SK-N-MC (cell line): ENCODE measurements around the gene TWF1.
"Not testable (repeated sequence)": the region's sequence is repeated elsewhere in the genome, so short reads cannot be mapped to it uniquely, and the experiment has no call there.

Source experiments
- DNase-seq: peaks from one replicate; pipeline ENCODE4 v3.0.0-alpha.2; 2011; ENCODE audit warnings: low read depth, low spot score
- H3K27ac ChIP-seq: fragments of 200-600 bp; sonication (generic); 2 replicates; pipeline ENCODE4 v1.5.1; 2016; ENCODE audit warnings: mixed run types
- H3K36me3 ChIP-seq: fragments of 200-600 bp; sonication (generic); 2 replicates; pipeline ENCODE4 v1.6.1; 2017; ENCODE audit warnings: antibody characterized with exemption, low read length, mixed read lengths; ENCODE audit not compliant: insufficient read depth
- H3K4me3 ChIP-seq: fragments of 200-600 bp; sonication (generic); 2 replicates; pipeline ENCODE4 v1.5.1; 2016
- H3K9ac ChIP-seq: fragments of 200-600 bp; sonication (generic); 2 replicates; pipeline ENCODE4 v1.8.0; 2017; ENCODE audit warnings: mixed run types, mixed read lengths; ENCODE audit not compliant: insufficient read length
- H3K9me3 ChIP-seq: fragments of 200-600 bp; sonication (generic); 2 replicates; pipeline ENCODE4 v1.6.1; 2017; ENCODE audit warnings: low read depth, mild to moderate bottlenecking, antibody characterized with exemption, low read length, moderate library complexity, mixed read lengths
- EZH2 ChIP-seq: fragments of 200-600 bp; sonication (generic); IDR thresholded peaks from one replicate; pipeline ENCODE4 v1.6.1; 2017; ENCODE audit warnings: antibody characterized with exemption
- FOXP2 ChIP-seq: optimal IDR thresholded peaks from 2 replicates; pipeline ENCODE3; 2011; ENCODE audit warnings: mild to moderate bottlenecking, moderate library complexity; ENCODE audit not compliant: insufficient read depth; ENCODE audit errors: extremely low read length, control extremely low read depth
- POLR2AphosphoS5 ChIP-seq: IDR thresholded peaks from 2 replicates; pipeline ENCODE4 v1.6.1; 2012; ENCODE audit warnings: mild to moderate bottlenecking, low read depth, low read length, borderline replicate concordance

The TWF1 gene

GRCh38 chr12:43758728-43759563 is 47.2 kb downstream of the TWF1 start, which contains the start of the genes IRAK4 and PUS7L:
TSS of gene IRAK4 (plus strand) at chr12:43758951. CDS start at chr12:43768112, 9,161 bp downstream.
TSS of gene PUS7L (minus strand) at chr12:43758790. CDS start at chr12:43755245, 3,545 bp downstream.
- Histone ChIP-seq H3K36me3 (peaks cover 19% of the 10 kb centered on the region), H3K9me3 (no peaks in the 10 kb centered on the region; the same call in 1 of the 2 replicates), H3K4me3 (peak within 1 kb of the TSS; percentile 84), H3K9ac (peak within 1 kb of the TSS; percentile 76), H3K27ac (no peak within 1 kb of the TSS)
- peak; percentile 91 for DNase-seq
- TF ChIP-seq POLR2AphosphoS5 (peak; percentile 87), EZH2 (no peak), FOXP2 (peak; percentile 85)

- no peaks in the 10 kb centered on the region; the same call in 1 of the 2 replicates for H3K9me3 ChIP-seq
- no peak overlapping the region for H3K27ac ChIP-seq
- TF ChIP-seq POLR2AphosphoS5 = no peak
- no peak for TF ChIP-seq FOXP2
- no peak for TF ChIP-seq EZH2
- H3K36me3 ChIP-seq = peaks cover 26% of the 10 kb centered on the region
- peak overlapping the region; percentile 67 for H3K9ac ChIP-seq
- peak overlapping the region; percentile 84 for H3K4me3 ChIP-seq
- no peak for DNase-seq
Measured at GRCh38 chr12:43758247-43758727, 47.8 kb downstream of the TWF1 start.

GRCh38 chr12:43754015-43754414 is 52.1 kb downstream of the TWF1 start:
- Histone ChIP-seq H3K9me3 (no peaks in the 10 kb centered on the region; the same call in 1 of the 2 replicates), H3K36me3 (peaks cover 36% of the 10 kb centered on the region), H3K9ac (no peak overlapping the region), H3K27ac (no peak overlapping the region), H3K4me3 (no peak overlapping the region)
- TF ChIP-seq FOXP2 (no peak), POLR2AphosphoS5 (no peak), EZH2 (no peak)
- DNase-seq = no peak

GRCh38 chr12:43751360-43751759 is 54.8 kb downstream of the TWF1 start:
- H3K27ac ChIP-seq, DNase-seq, H3K9me3 ChIP-seq, H3K9ac ChIP-seq, H3K4me3 ChIP-seq: not testable (repeated sequence)
- H3K36me3 ChIP-seq = peaks cover 36% of the 10 kb centered on the region

- no peak overlapping the region for H3K4me3 ChIP-seq
- no peak overlapping the region for H3K27ac ChIP-seq
- no peak for TF ChIP-seq EZH2
- no peak for TF ChIP-seq POLR2AphosphoS5
- TF ChIP-seq FOXP2 = no peak
- H3K36me3 ChIP-seq = peaks cover 38% of the 10 kb centered on the region
- no peaks in the 10 kb centered on the region; the same call in 1 of the 2 replicates for H3K9me3 ChIP-seq
- no peak overlapping the region for H3K9ac ChIP-seq
- no peak for DNase-seq
Measured at GRCh38 chr12:43750814-43751213, 55.3 kb downstream of the TWF1 start.

GRCh38 chr12:43749016-43749415 is 57.1 kb downstream of the TWF1 start:
- no peak for TF ChIP-seq POLR2AphosphoS5
- no peak for TF ChIP-seq FOXP2
- TF ChIP-seq EZH2 = no peak
- H3K9ac ChIP-seq = no peak overlapping the region
- H3K36me3 ChIP-seq = peaks cover 38% of the 10 kb centered on the region
- DNase-seq = no peak
- H3K4me3 ChIP-seq = no peak overlapping the region
- H3K27ac ChIP-seq = no peak overlapping the region
- H3K9me3 ChIP-seq = no peaks in the 10 kb centered on the region

GRCh38 chr12:43744826-43745225 is 61.3 kb downstream of the TWF1 start:
- H3K9me3 ChIP-seq = no peaks in the 10 kb centered on the region
- peaks cover 38% of the 10 kb centered on the region for H3K36me3 ChIP-seq
- no peak for DNase-seq
- no peak overlapping the region for H3K27ac ChIP-seq
- no peak for TF ChIP-seq EZH2
- no peak for TF ChIP-seq POLR2AphosphoS5
- no peak for TF ChIP-seq FOXP2
- H3K4me3 ChIP-seq = no peak overlapping the region
- no peak overlapping the region for H3K9ac ChIP-seq
